Sigmoid colon (tissue), 3 donors: ENCODE measurements around the gene RALB.

Experiments
- CTCF ChIP-seq, 4 experiments: fragments of 450-650 bp in 3 of 4; fragments of 200-600 bp in 1 of 4; IDR thresholded peaks; one replicate each; pipeline ENCODE4 v1.5.1; 2016 to 2019; ENCODE audit warnings: antibody characterized with exemption in 4 of 4, mild to moderate bottlenecking in 3 of 4, moderate library complexity in 2 of 4
- POLR2A ChIP-seq, 2 donors: fragments of 450-650 bp; IDR thresholded peaks; one replicate each; pipeline ENCODE4 v1.6.1; 2016; ENCODE audit warnings: antibody characterized with exemption in 2 of 2, mild to moderate bottlenecking in 2 of 2, moderate library complexity in 2 of 2

- no peak for TF ChIP-seq POLR2A (IDR thresholded peaks at IDR 0.05)
- TF ChIP-seq CTCF (IDR thresholded peaks at IDR 0.05) = no peak
Measured at GRCh38 chr2:120267348-120267747, 14.7 kb downstream of the RALB start.
